K562 (cell line): ENCODE data around the gene IL4I1. TPM values are rescaled to one million over a fixed set of nuclear protein-coding genes. Genes with fewer than 3 reads are reported as not detected.

ENCODE experiments used
- CBFA2T2 ChIP-seq: fragments of 450-650 bp; conservative IDR thresholded peaks from 2 replicates; pipeline ENCODE4 v1.6.1; 2017; ENCODE audit warnings: mild to moderate bottlenecking
- CREB3 ChIP-seq: fragments of 450-650 bp; conservative IDR thresholded peaks from 2 replicates; pipeline ENCODE4 v1.6.1; 2016; ENCODE audit warnings: missing genetic modification characterization, low read depth, mild to moderate bottlenecking, missing compliant biosample characterization, moderate library complexity
- CTCFL ChIP-seq: IDR thresholded peaks from 2 replicates; pipeline ENCODE4 v1.6.1; 2011; ENCODE audit warnings: borderline replicate concordance, low read depth, mild to moderate bottlenecking, moderate library complexity, low read length; ENCODE audit not compliant: insufficient read depth, poor library complexity, severe bottlenecking
- ETS1 ChIP-seq: conservative IDR thresholded peaks from 2 replicates; pipeline ENCODE4 v1.6.1; 2011; ENCODE audit warnings: low read depth, mild to moderate bottlenecking, low read length; ENCODE audit not compliant: control insufficient read depth
- EZH2 ChIP-seq: IDR thresholded peaks from 2 replicates; pipeline ENCODE4 v1.6.1; 2012; ENCODE audit warnings: low read depth, mild to moderate bottlenecking, inconsistent platforms, low read length, borderline replicate concordance
- FOXA1 ChIP-seq: fragments of 450-650 bp; IDR thresholded peaks from 2 replicates; pipeline ENCODE4 v1.6.1; 2016; ENCODE audit warnings: mild to moderate bottlenecking, borderline replicate concordance
- MAFK ChIP-seq: IDR thresholded peaks from 2 replicates; pipeline ENCODE4 v1.6.1; 2011; ENCODE audit warnings: low read length, improper control_type of control experiment
- MTA3 ChIP-seq: fragments of 450-650 bp; formaldehyde crosslinking; IDR thresholded peaks from 2 replicates; pipeline ENCODE4 v1.6.1; 2017; ENCODE audit warnings: mild to moderate bottlenecking, borderline replicate concordance
- NFATC3 ChIP-seq: fragments of 450-650 bp; IDR thresholded peaks from 2 replicates; pipeline ENCODE4 v1.6.1; 2017; ENCODE audit warnings: mild to moderate bottlenecking
- SMAD2 ChIP-seq: fragments of 150-350 bp; IDR thresholded peaks from 2 replicates; pipeline ENCODE4 v1.6.1; 2014; ENCODE audit warnings: low read depth, mild to moderate bottlenecking, low read length
- SMARCE1 ChIP-seq: fragments of 450-650 bp; IDR thresholded peaks from 2 replicates; pipeline ENCODE4 v1.7.1; 2016; ENCODE audit warnings: mild to moderate bottlenecking
- TBL1XR1 ChIP-seq, 2 experiments: IDR thresholded peaks; 2 replicates each; pipeline ENCODE4 v1.6.1; 2012; ENCODE audit warnings: improper control_type of control experiment in 2 of 2, low read length in 2 of 2, mild to moderate bottlenecking in 1 of 2
- TRIM24 ChIP-seq, 2 experiments: fragments of 450-650 bp; IDR thresholded peaks; 2 replicates each; pipeline ENCODE4 v1.6.1; 2016
- ZBTB33 ChIP-seq: sonication (generic); formaldehyde crosslinking; IDR thresholded peaks from 2 replicates; pipeline ENCODE4 v1.8.1; 2023; ENCODE audit warnings: mild to moderate bottlenecking, missing genetic modification reagents
- ZNF197 ChIP-seq: fragments of 200-800 bp; sonication (Bioruptor generic); IDR thresholded peaks from 2 replicates; pipeline ENCODE4 v1.6.1; 2016; ENCODE audit warnings: low read depth, missing genetic modification characterization, missing compliant biosample characterization
- ZNF592 ChIP-seq: fragments of 450-650 bp; IDR thresholded peaks from 2 replicates; pipeline ENCODE4 v1.6.1; 2017; ENCODE audit warnings: antibody characterized with exemption, mild to moderate bottlenecking
- ZNF644 ChIP-seq: fragments of 200-800 bp; sonication (Bioruptor generic); IDR thresholded peaks from 2 replicates; pipeline ENCODE4 v1.6.1; 2016; ENCODE audit warnings: low read depth, missing genetic modification characterization, missing compliant biosample characterization
- ZSCAN32 ChIP-seq: fragments of 450-650 bp; formaldehyde crosslinking; IDR thresholded peaks from 2 replicates; pipeline ENCODE4 v1.4.0; 2020; ENCODE audit warnings: mild to moderate bottlenecking, moderate library complexity
- polyA plus RNA-seq, 8 experiments: library from polyadenylated mRNA; depleted of rRNA in 4 of 8; stranded (reverse) in 5 of 8; unstranded in 3 of 8; fragments of >200 nt; fragmentation: Nextera tagmentation in 2 of 8; fragmentation: Illumina TruSeq in 1 of 8; extraction: Ambion mirVana in 2 of 8; extraction: Trizol in 1 of 8; gene quantifications; 2 replicates each; pipeline versions ENCODE4 v1.2.1 to v1.2.3, GENCODE V29; 2011 to 2014; ENCODE audit warnings: inconsistent platforms in 1 of 8, missing spikeins in 1 of 8
- total RNA-seq, 7 experiments: library from RNA; depleted of rRNA in 6 of 7; stranded (reverse); fragments of >200 nt in 6 of 7; fragmentation: Illumina TruSeq in 2 of 7; extraction: Trizol in 2 of 7; gene quantifications; 2 replicates each; pipeline versions ENCODE4 v1.2.1 to v1.2.3, GENCODE V29; 2011 to 2021; ENCODE audit warnings: low replicate concordance in 1 of 7

The IL4I1 gene
- total and polyA plus RNA-seq, 9 of the 15 experiments (the other 6 are each of a cell fraction or from before 2014, with no cell fraction given): 0.06 to 0.95 (median 0.43) TPM; not detected in 2

DNA sequence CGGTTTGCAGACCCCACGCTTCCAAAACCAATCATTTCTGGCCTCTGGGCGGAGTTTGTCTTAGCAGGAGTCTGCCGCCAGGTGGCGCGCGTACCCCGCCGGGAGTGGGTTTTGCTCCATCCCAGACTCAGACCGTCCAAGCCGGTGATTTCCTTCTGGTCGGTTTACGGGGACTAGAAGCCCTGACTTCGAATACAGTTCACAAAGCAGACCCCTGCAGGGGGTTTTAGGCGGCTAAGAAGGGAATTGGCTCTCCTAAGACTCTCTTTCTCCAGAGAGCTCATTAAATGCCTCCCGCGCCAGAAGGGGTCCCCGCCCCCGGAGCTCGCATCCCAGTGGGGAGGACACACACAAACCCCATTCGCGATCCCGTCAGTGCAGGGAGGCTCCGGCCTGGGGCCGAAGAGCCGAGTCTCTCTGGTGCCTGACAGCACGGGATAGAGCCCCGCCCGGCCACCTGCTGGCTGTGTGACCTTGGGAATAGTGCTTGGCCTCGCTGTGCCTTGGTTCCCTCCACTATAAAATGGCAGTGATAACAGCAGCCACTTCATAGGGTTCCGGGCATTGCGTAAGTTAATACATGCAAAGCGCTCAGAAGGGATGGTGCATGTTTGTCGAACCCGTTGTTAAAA lies 41.2 kb upstream of the IL4I1 start (continued):
- TF ChIP-seq CTCFL: no peak
- no peak for TF ChIP-seq CBFA2T2
- no peak for TF ChIP-seq SMAD2
- no peak for TF ChIP-seq TRIM24 (IDR thresholded peaks at IDR 0.05)
- no peak for TF ChIP-seq NFATC3
- TF ChIP-seq EZH2: no peak
- no peak for TF ChIP-seq ZNF644
- no peak for TF ChIP-seq ZSCAN32 (CRISPR knock-in tag)
- TF ChIP-seq ETS1: no peak
- no peak for TF ChIP-seq TBL1XR1 (IDR thresholded peaks at IDR 0.05; ENCODE audit: low read length in 2 of 2)
- no peak for TF ChIP-seq ZNF197
- no peak for TF ChIP-seq MAFK
- 0 out of 2 replicates have a peak, but pooled peaks have one; percentile 24 for TF ChIP-seq MTA3
- peak; percentile 17; the same call in 1 of the 2 replicates for TF ChIP-seq ZBTB33 (CRISPR knock-in tag)
- TF ChIP-seq FOXA1: no peak
- TF ChIP-seq SMARCE1: no peak
- TF ChIP-seq ZNF592: no peak
- no peak for TF ChIP-seq CREB3
